Measurements from ENCODE around the gene USP40.

The USP40 gene

GRCh38 chr2:233455491-233455890 is 111.1 kb downstream of the USP40 start:
- DNase-seq = no peak

GRCh38 chr2:233455006-233455405 is 111.6 kb downstream of the USP40 start:
- no peak for DNase-seq

- no peak for DNase-seq
Observed at GRCh38 chr2:233453916-233454315, 112.7 kb downstream of the USP40 start.

GRCh38 chr2:233453111-233453915 is 113.3 kb downstream of the USP40 start:
- DNase-seq = no peak

- DNase-seq = no peak
Observed at GRCh38 chr2:233451950-233452349, 114.6 kb downstream of the USP40 start.

GRCh38 chr2:233450864-233451575 is 115.6 kb downstream of the USP40 start:
- no peak for DNase-seq

GRCh38 chr2:233449921-233450863 is 116.4 kb downstream of the USP40 start:
- no peak for DNase-seq

- DNase-seq = no peak
Observed at GRCh38 chr2:233449081-233449901, 117.3 kb downstream of the USP40 start.

- DNase-seq = no peak
Observed at GRCh38 chr2:233448575-233448974, 118.0 kb downstream of the USP40 start.

- no peak for DNase-seq
Observed at GRCh38 chr2:233448220-233448559, 118.4 kb downstream of the USP40 start.

- DNase-seq = no peak
Observed at GRCh38 chr2:233447506-233448219, 118.9 kb downstream of the USP40 start.

- no peak for DNase-seq
Observed at GRCh38 chr2:233446606-233447305, 119.8 kb downstream of the USP40 start.

GRCh38 chr2:233446121-233446520 is 120.5 kb downstream of the USP40 start:
- DNase-seq = no peak

- DNase-seq = no peak
Observed at GRCh38 chr2:233445152-233445830, 121.3 kb downstream of the USP40 start.

GRCh38 chr2:233444501-233444900 is 122.1 kb downstream of the USP40 start:
- DNase-seq = no peak

GRCh38 chr2:233443511-233444183 is 122.9 kb downstream of the USP40 start:
- peak; percentile 19 for DNase-seq

GRCh38 chr2:233442028-233442310 is 124.6 kb downstream of the USP40 start:
- DNase-seq = no peak

GRCh38 chr2:233441161-233442027 is 125.2 kb downstream of the USP40 start:
- no peak for DNase-seq

GRCh38 chr2:233440714-233441113 is 125.9 kb downstream of the USP40 start:
- DNase-seq = no peak

Data from NCI-H2081 treated with DMSO at 0.1 percent for 48 hours (cell line).